ENCODE measurements around the gene FANCL. TPM values are rescaled to one million over a fixed set of nuclear protein-coding genes. Genes with fewer than 3 reads are reported as not detected.

The FANCL gene
- total RNA-seq, 4 donors from 2014 or later, result 7.5 to 17.9 (median 11.6) TPM

DNA sequence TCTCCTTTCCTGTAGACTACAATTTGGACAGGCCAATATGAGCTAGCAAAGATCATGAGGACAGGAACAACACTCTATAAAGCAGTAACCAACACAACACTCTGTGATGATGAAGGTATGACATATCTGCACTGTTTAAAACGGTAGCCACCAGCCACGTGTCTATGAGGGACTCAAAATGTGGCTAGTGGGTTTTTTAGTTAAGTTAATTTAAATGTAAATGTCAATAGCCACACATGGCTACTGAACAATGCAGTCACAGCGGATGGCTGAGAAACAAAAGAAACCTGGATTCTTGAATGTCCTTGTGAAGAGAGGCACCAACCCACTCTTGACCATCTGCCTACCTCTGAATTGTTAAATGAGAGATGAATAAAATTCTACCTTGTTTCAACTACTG lies 33.9 kb downstream of the FANCL start:
- Histone ChIP-seq H3K4me1 (no peaks in the 10 kb centered on the region), H3K36me3 (peaks cover 3 to 16% (median 12%) of the 10 kb centered on the region in 4 donors), H3K27ac (replicated peaks in 1 of 4) (no peak overlapping the region), H3K4me3 (no peak overlapping the region), H3K27me3 (no peaks in the 10 kb centered on the region), H3K9me3 (no peaks in the 10 kb centered on the region)
- DNase-seq (ENCODE audit: extremely low spot score), result no peak
- TF ChIP-seq, protein P1, sequence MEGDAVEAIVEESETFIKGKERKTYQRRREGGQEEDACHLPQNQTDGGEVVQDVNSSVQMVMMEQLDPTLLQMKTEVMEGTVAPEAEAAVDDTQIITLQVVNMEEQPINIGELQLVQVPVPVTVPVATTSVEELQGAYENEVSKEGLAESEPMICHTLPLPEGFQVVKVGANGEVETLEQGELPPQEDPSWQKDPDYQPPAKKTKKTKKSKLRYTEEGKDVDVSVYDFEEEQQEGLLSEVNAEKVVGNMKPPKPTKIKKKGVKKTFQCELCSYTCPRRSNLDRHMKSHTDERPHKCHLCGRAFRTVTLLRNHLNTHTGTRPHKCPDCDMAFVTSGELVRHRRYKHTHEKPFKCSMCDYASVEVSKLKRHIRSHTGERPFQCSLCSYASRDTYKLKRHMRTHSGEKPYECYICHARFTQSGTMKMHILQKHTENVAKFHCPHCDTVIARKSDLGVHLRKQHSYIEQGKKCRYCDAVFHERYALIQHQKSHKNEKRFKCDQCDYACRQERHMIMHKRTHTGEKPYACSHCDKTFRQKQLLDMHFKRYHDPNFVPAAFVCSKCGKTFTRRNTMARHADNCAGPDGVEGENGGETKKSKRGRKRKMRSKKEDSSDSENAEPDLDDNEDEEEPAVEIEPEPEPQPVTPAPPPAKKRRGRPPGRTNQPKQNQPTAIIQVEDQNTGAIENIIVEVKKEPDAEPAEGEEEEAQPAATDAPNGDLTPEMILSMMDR (IDR thresholded peaks at IDR 0.05), result no peak
- no peak for TF ChIP-seq POLR2AphosphoS5 (IDR thresholded peaks at IDR 0.05)
- TF ChIP-seq EP300 (IDR thresholded peaks at IDR 0.05), result no peak
- no peak for TF ChIP-seq POLR2A (IDR thresholded peaks at IDR 0.05; ENCODE audit: low read depth)
- intact Hi-C loops (cut with DNase I), result no loop called here
- 93% methylated on average over 3 of the region's 3 CpGs for WGBS

DNA sequence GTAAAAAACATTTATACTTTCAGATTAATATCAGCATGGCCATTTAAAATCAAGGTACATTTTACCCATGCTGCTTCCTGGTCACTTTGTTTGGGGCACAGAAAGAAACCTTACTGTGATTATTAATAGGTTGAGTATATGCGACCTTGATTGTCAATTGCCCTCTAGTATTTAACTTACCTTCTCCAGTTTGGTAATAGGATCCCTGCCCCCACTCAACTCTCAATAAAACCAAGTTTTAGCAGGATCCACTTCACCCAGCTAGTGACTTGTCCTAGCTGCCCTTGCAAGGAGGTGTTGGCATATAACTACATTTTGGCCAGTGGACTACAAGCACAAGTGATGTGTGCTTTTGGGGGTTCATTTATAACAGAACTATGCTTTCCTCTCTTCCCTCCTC lies 34.3 kb downstream of the FANCL start:
- 100% methylated on average over 1 of the region's 1 CpG for WGBS
- no peak for TF ChIP-seq POLR2A (IDR thresholded peaks at IDR 0.05; ENCODE audit: low read depth)
- TF ChIP-seq EP300 (IDR thresholded peaks at IDR 0.05), result no peak
- TF ChIP-seq POLR2AphosphoS5 (IDR thresholded peaks at IDR 0.05), result no peak
- TF ChIP-seq, protein P1 (IDR thresholded peaks at IDR 0.05), result no peak
- intact Hi-C loops (cut with DNase I), result no loop called here

DNA sequence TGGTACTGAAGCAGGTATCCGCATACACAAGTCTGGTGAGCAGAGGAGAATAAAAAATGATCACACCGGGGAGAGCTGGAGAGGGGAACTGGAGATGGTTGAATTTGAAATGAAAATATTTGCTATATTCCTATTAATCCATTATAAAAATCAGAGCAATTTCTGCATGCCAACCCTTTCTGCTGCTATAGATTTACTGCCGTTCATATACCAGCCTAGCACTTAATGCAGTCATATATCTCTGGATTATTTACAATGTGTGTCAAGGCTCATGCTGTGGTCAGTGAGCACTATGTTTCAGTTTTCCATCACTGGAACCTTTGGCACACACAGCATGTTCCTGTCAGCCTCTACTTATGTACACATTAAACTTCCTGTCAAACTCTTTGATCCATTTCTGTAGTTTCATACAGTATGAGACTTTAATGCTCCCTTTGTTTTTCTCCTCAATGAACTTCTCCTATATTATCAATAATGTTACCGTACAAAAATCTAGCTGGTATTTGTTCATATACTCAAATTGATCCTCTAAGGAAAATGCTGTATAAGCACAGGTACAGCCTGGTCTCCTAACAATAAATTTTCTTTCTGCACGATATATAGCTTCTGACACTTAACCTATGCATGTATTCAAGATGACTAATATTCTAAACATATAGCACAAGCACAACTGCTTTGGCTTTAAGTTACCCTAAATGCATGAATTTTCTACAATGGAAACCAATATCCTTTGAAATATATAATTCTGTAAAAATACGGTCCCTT lies 36.7 kb downstream of the FANCL start:
- Histone ChIP-seq H3K27ac (replicated peaks in 1 of 4) (no peak overlapping the region), H3K27me3 (no peaks in the 10 kb centered on the region), H3K36me3 (no peaks in the 10 kb centered on the region), H3K4me1 (no peaks in the 10 kb centered on the region), H3K9me3 (no peaks in the 10 kb centered on the region), H3K4me3 (no peak overlapping the region)
- intact Hi-C loops (cut with DNase I), result no loop called here
- WGBS, result 76% methylated on average over 6 of the region's 6 CpGs
- TF ChIP-seq, protein P1 (IDR thresholded peaks at IDR 0.05), result no peak
- TF ChIP-seq POLR2A (IDR thresholded peaks at IDR 0.05; ENCODE audit: low read depth) (no peak), POLR2AphosphoS5 (IDR thresholded peaks at IDR 0.05) (no peak), EP300 (IDR thresholded peaks at IDR 0.05) (no peak)
- DNase-seq (ENCODE audit: extremely low spot score), result no peak

More for the DNA sequence above, 34.3 kb downstream of the FANCL start:
- H3K27me3 ChIP-seq, result no peaks in the 10 kb centered on the region
- DNase-seq (ENCODE audit: extremely low spot score), result no peak
- no peak overlapping the region for H3K4me3 ChIP-seq
- no peaks in the 10 kb centered on the region for H3K4me1 ChIP-seq
- H3K27ac ChIP-seq (replicated peaks in 1 of 4), result no peak overlapping the region
- H3K9me3 ChIP-seq, result no peaks in the 10 kb centered on the region
- peaks cover 0 to 12% (median 8%) of the 10 kb centered on the region in 4 donors for H3K36me3 ChIP-seq

DNA sequence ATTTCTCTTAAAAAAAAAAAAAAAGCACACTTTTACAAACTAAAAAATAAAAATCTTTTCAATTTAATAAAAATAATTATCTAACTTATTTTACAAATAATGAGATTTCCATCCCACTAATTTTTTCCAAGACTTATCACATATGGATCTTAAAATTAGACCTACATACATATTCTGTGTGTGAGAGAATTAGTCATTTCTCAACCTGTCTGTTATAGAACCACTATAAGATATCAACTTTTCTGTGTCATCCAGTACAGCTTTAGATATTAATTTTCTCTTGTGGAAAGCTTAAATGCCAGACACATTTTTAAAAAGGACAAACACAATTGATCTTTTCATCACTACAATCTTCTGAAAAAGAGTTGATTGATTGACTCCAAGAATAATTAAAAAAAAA lies 38.1 kb downstream of the FANCL start:
- Histone ChIP-seq H3K27me3 (no peaks in the 10 kb centered on the region), H3K4me3 (no peak overlapping the region), H3K36me3 (peaks cover 0 to 9% (median 0%) of the 10 kb centered on the region in 4 donors), H3K27ac (replicated peaks in 1 of 4) (no peak overlapping the region), H3K4me1 (no peaks in the 10 kb centered on the region), H3K9me3 (no peaks in the 10 kb centered on the region)
- TF ChIP-seq POLR2AphosphoS5 (IDR thresholded peaks at IDR 0.05), result no peak
- TF ChIP-seq EP300 (IDR thresholded peaks at IDR 0.05), result no peak
- TF ChIP-seq, protein P1 (IDR thresholded peaks at IDR 0.05), result no peak
- no peak for TF ChIP-seq POLR2A (IDR thresholded peaks at IDR 0.05; ENCODE audit: low read depth)
- no peak for DNase-seq (ENCODE audit: extremely low spot score)
- intact Hi-C loops (cut with DNase I), result no loop called here
